ENCODE measurements around the gene MSI2. TPM values are rescaled to one million over a fixed set of nuclear protein-coding genes. Genes with fewer than 3 reads are reported as not detected.

The MSI2 gene
- total RNA-seq, 1 donor from 2014 or later = 21.1 TPM

GRCh38 chr17:57255182-57255775 is 1.0 kb upstream of the MSI2 start:
- TF ChIP-seq, protein P1, sequence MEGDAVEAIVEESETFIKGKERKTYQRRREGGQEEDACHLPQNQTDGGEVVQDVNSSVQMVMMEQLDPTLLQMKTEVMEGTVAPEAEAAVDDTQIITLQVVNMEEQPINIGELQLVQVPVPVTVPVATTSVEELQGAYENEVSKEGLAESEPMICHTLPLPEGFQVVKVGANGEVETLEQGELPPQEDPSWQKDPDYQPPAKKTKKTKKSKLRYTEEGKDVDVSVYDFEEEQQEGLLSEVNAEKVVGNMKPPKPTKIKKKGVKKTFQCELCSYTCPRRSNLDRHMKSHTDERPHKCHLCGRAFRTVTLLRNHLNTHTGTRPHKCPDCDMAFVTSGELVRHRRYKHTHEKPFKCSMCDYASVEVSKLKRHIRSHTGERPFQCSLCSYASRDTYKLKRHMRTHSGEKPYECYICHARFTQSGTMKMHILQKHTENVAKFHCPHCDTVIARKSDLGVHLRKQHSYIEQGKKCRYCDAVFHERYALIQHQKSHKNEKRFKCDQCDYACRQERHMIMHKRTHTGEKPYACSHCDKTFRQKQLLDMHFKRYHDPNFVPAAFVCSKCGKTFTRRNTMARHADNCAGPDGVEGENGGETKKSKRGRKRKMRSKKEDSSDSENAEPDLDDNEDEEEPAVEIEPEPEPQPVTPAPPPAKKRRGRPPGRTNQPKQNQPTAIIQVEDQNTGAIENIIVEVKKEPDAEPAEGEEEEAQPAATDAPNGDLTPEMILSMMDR (IDR thresholded peaks at IDR 0.05; ENCODE audit: insufficient read depth, low read length, severe bottlenecking) = no peak
- DNase-seq (ENCODE audit: low read depth) = no peak
- Histone ChIP-seq H3K27me3 (ENCODE audit: control insufficient read depth, insufficient read depth, low read length) (no peaks in the 10 kb centered on the region), H3K4me3 (ENCODE audit: low read depth, low read length) (peak overlapping the region; percentile 68), H3K36me3 (ENCODE audit: control insufficient read depth, insufficient read depth, low read length) (no peaks in the 10 kb centered on the region)
- FAIRE-seq = no peak

- TF ChIP-seq, protein P1 (IDR thresholded peaks at IDR 0.05; ENCODE audit: insufficient read depth, low read length, severe bottlenecking) = no peak
- no peaks in the 10 kb centered on the region for H3K36me3 ChIP-seq (ENCODE audit: control insufficient read depth, insufficient read depth, low read length)
- DNase-seq (ENCODE audit: low read depth) = no peak
- peak overlapping the region; percentile 68 for H3K4me3 ChIP-seq (ENCODE audit: low read depth, low read length)
- H3K27me3 ChIP-seq (ENCODE audit: control insufficient read depth, insufficient read depth, low read length) = no peaks in the 10 kb centered on the region
- FAIRE-seq = no peak
Observed at GRCh38 chr17:57256708-57257112, 387 bp downstream of the MSI2 start.

GRCh38 chr17:57257195-57257894 is 1.0 kb downstream of the MSI2 start:
- Histone ChIP-seq H3K4me3 (ENCODE audit: low read depth, low read length) (peak overlapping the region; percentile 68), H3K36me3 (ENCODE audit: control insufficient read depth, insufficient read depth, low read length) (peaks cover 2% of the 10 kb centered on the region), H3K27me3 (ENCODE audit: control insufficient read depth, insufficient read depth, low read length) (no peaks in the 10 kb centered on the region)
- DNase-seq (ENCODE audit: low read depth) (no peak), FAIRE-seq (no peak)
- TF ChIP-seq, protein P1 (IDR thresholded peaks at IDR 0.05; ENCODE audit: insufficient read depth, low read length, severe bottlenecking) = no peak

DNA sequence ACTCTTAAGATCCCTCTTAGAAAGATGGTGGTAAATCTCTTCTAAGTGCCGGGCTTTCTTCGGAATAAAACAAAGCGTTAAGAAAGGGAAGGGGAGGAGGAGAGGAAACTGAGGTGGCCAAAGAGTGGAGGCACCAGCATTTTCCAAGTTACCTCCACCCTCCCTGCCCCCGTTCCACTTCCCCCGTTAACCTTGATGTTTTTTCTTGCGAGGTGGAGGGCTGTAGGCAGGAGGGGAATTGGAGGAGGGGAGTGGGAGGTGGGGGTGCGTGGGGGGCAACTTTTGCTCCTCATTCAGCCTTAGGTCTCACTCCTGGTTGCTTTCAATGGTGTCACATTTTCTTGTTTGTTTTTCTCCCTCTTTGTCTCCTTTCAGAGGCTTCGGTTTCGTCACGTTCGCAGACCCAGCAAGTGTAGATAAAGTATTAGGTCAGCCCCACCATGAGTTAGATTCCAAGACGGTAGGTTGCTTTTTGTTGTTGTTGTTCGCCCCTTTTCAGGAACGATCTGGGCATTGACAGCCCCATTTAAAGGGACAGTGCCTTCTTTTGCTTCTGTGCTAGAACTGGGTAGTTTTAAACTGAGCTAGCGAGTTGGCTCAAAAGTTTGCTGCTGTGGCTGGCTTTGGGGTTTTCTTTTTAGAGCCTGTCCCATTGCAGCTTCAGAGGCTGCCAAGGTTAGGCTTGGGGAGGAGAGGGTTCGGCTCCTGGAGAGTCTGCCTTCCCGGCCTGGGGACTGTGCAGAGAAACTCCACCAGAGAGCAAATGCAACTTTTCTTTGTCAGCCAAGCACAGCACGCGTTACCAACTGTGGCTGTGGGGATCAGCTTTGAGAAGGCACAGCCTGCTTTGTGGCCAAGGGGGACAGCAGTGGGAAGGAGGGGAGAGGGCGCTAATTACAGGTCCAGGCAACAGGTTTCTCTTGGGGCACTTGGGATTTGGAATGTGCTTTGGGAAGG is 1.9 kb downstream of the MSI2 start:
- Histone ChIP-seq H3K27me3 (ENCODE audit: control insufficient read depth, insufficient read depth, low read length) (no peaks in the 10 kb centered on the region), H3K36me3 (ENCODE audit: control insufficient read depth, insufficient read depth, low read length) (peaks cover 2% of the 10 kb centered on the region), H3K4me3 (ENCODE audit: low read depth, low read length) (peak overlapping the region; percentile 68)
- FAIRE-seq = no peak
- TF ChIP-seq, protein P1 (IDR thresholded peaks at IDR 0.05; ENCODE audit: insufficient read depth, low read length, severe bottlenecking) = no peak
- no peak for DNase-seq (ENCODE audit: low read depth)

DNA sequence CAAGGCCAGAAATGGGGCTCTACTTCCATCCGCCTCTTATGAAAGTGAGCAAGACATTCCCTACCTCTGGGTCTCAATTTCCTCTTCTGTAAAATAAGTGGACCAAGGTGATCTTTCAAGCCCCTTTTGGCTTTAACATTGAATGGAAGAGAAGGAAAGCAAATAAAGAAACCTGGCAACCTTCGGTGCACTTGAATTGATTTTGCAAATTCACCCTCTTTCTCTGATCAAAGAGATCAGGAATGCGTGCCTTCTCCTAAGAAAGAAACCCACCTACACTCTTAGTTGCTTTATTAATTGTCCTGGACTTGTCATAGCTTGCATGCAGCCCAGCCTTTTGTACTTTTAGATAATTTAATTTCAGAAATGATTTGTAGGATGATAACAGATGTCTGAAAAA is 3.0 kb downstream of the MSI2 start:
- DNase-seq (ENCODE audit: low read depth) (no peak), FAIRE-seq (no peak)
- H3K36me3 ChIP-seq (ENCODE audit: control insufficient read depth, insufficient read depth, low read length) = peaks cover 2% of the 10 kb centered on the region
- H3K4me3 ChIP-seq (ENCODE audit: low read depth, low read length) = no peak overlapping the region
- no peaks in the 10 kb centered on the region for H3K27me3 ChIP-seq (ENCODE audit: control insufficient read depth, insufficient read depth, low read length)
- TF ChIP-seq, protein P1 (IDR thresholded peaks at IDR 0.05; ENCODE audit: insufficient read depth, low read length, severe bottlenecking) = no peak

All from bronchial epithelial cell (primary cell).